Upper lobe of right lung (tissue), 1 donor: ENCODE measurements around the gene UBD. TPM values are rescaled to one million over a fixed set of nuclear protein-coding genes. Genes with fewer than 3 reads are reported as not detected.

Experiments used
- ATAC-seq: fragments of 200-7000 bp; cut with Tn5 transposase; one replicate; pipeline ENCODE4 v1.9.1; 2020; ENCODE audit warnings: mild to moderate bottlenecking, moderate library complexity
- DNase-seq: peaks from one replicate; pipeline ENCODE4 v3.0.0-alpha.2; 2020
- H3K27ac ChIP-seq: fragments of 200-600 bp; one replicate; pipeline ENCODE4 v1.8.0; 2022
- H3K27me3 ChIP-seq: fragments of 200-600 bp; one replicate; pipeline ENCODE4 v1.8.0; 2022; ENCODE audit warnings: mild to moderate bottlenecking
- H3K36me3 ChIP-seq: fragments of 200-600 bp; one replicate; pipeline ENCODE4 v1.8.0; 2022
- H3K4me1 ChIP-seq: fragments of 200-600 bp; one replicate; pipeline ENCODE4 v1.8.0; 2022
- H3K4me3 ChIP-seq: fragments of 200-600 bp; one replicate; pipeline ENCODE4 v1.8.0; 2022; ENCODE audit warnings: mild to moderate bottlenecking
- H3K9me3 ChIP-seq: fragments of 200-600 bp; one replicate; pipeline ENCODE4 v1.8.0; 2022
- CTCF ChIP-seq: fragments of 200-600 bp; IDR thresholded peaks from one replicate; pipeline ENCODE4 v1.8.0; 2022; ENCODE audit warnings: antibody characterized with exemption
- intact Hi-C: fragments of 100-400 bp; cut with DNase I; formaldehyde crosslinking; loops from one replicate; pipeline ENCODE4 v1.11.0; 2022
- total RNA-seq: library from RNA; stranded (reverse); fragmentation: NEBNext Ultra II Directional; extraction: Animal tissue kit (Norgen Biotek cat#: 25700); gene quantifications from one replicate; pipeline ENCODE4 v1.2.1, GENCODE V29; 2021
- donor health status: DM: no; HTN: yes; CAD: no; lungs with severe emphysema.

Gene UBD
- total RNA-seq, 1 donor from 2014 or later, result 1.1 TPM

GRCh38 chr6:29552512-29553051 lies 7.0 kb downstream of the UBD start:
- peak overlapping the region; percentile 45 for H3K4me3 ChIP-seq

GRCh38 chr6:29547573-29547972 lies 12.0 kb downstream of the UBD start:
- no peak overlapping the region for H3K27ac ChIP-seq
- H3K4me3 ChIP-seq, result no peak overlapping the region
- no peak for DNase-seq
- intact Hi-C loops, result no loop called here
- no peaks in the 10 kb centered on the region for H3K9me3 ChIP-seq
- H3K27me3 ChIP-seq, result peaks cover 6% of the 10 kb centered on the region
- no peaks in the 10 kb centered on the region for H3K4me1 ChIP-seq
- no peaks in the 10 kb centered on the region for H3K36me3 ChIP-seq
- no peak for TF ChIP-seq CTCF
- ATAC-seq, result no peak

More at GRCh38 chr6:29552512-29553051, 7.0 kb downstream of the UBD start:
- intact Hi-C loops, result no loop called here
- ATAC-seq (peak; percentile 77), DNase-seq (no peak)
- H3K27ac ChIP-seq, result no peak overlapping the region
- H3K36me3 ChIP-seq, result no peaks in the 10 kb centered on the region
- peaks cover 15% of the 10 kb centered on the region for H3K4me1 ChIP-seq
- H3K27me3 ChIP-seq, result peaks cover 35% of the 10 kb centered on the region
- no peaks in the 10 kb centered on the region for H3K9me3 ChIP-seq
- no peak for TF ChIP-seq CTCF

GRCh38 chr6:29537714-29538403 lies 21.7 kb downstream of the UBD start:
- intact Hi-C loops, result no loop called here
- Histone ChIP-seq H3K9me3 (no peaks in the 10 kb centered on the region), H3K27ac (no peak overlapping the region), H3K36me3 (no peaks in the 10 kb centered on the region), H3K4me1 (no peaks in the 10 kb centered on the region), H3K27me3 (peaks cover 5% of the 10 kb centered on the region), H3K4me3 (no peak overlapping the region)
- DNase-seq (no peak), ATAC-seq (no peak)
- no peak for TF ChIP-seq CTCF

- no peak overlapping the region for H3K4me3 ChIP-seq
- intact Hi-C loops, result no loop called here
- ATAC-seq, result no peak
- no peak for TF ChIP-seq CTCF
- no peaks in the 10 kb centered on the region for H3K9me3 ChIP-seq
- H3K27me3 ChIP-seq, result no peaks in the 10 kb centered on the region
- no peaks in the 10 kb centered on the region for H3K4me1 ChIP-seq
- H3K36me3 ChIP-seq, result no peaks in the 10 kb centered on the region
- no peak for DNase-seq
- no peak overlapping the region for H3K27ac ChIP-seq
Measured at GRCh38 chr6:29532320-29532951, 27.1 kb downstream of the UBD start.

GRCh38 chr6:29531668-29532067 lies 27.9 kb downstream of the UBD start:
- no peaks in the 10 kb centered on the region for H3K9me3 ChIP-seq
- ATAC-seq (no peak), DNase-seq (no peak)
- no peaks in the 10 kb centered on the region for H3K36me3 ChIP-seq
- no peak overlapping the region for H3K27ac ChIP-seq
- no peaks in the 10 kb centered on the region for H3K4me1 ChIP-seq
- no peak overlapping the region for H3K4me3 ChIP-seq
- no peak for TF ChIP-seq CTCF
- no peaks in the 10 kb centered on the region for H3K27me3 ChIP-seq
- intact Hi-C loops, result no loop called here
